ENCODE results near the gene TMEM98.
"Not testable (repeated sequence)": the region's sequence is repeated elsewhere in the genome, so short reads cannot be mapped to it uniquely, and the experiment has no call there.

TMEM98 gene

DNA sequence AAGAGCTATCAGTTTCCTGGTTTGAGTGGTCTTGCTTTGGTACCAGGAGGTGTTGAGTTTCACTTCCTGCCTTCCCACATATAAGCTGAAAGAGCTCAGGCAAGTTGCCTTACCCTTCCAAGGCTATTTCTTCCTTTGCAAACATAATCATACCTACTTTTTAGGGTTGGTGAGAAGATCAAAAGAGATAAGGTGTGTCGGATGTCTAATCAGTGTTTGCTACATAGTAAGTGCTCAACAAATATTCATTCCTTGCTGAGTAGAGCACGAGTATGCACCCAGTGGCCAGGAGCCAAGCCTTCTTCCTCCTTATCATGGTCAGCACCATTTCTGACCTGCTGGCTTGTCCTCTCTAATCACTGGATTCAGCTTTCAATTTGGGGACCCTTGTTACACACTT, 12.7 kb upstream of the TMEM98 start:
- DNase-seq (ENCODE audit: low read depth in 2 of 2) = no peak

- no peak for DNase-seq (ENCODE audit: low read depth in 2 of 2)
These were observed 11.8 kb upstream of the TMEM98 start for GRCh38 chr17:32916134-32916533.

- no peak for DNase-seq (ENCODE audit: low read depth in 2 of 2)
These were observed 10.9 kb upstream of the TMEM98 start for GRCh38 chr17:32917081-32917480.

GRCh38 chr17:32917842-32918241, 10.1 kb upstream of the TMEM98 start:
- DNase-seq (ENCODE audit: low read depth in 2 of 2) = no peak

- not testable (repeated sequence) for DNase-seq (ENCODE audit: low read depth in 2 of 2)
These were observed 8.1 kb upstream of the TMEM98 start for GRCh38 chr17:32919876-32920275.

DNA sequence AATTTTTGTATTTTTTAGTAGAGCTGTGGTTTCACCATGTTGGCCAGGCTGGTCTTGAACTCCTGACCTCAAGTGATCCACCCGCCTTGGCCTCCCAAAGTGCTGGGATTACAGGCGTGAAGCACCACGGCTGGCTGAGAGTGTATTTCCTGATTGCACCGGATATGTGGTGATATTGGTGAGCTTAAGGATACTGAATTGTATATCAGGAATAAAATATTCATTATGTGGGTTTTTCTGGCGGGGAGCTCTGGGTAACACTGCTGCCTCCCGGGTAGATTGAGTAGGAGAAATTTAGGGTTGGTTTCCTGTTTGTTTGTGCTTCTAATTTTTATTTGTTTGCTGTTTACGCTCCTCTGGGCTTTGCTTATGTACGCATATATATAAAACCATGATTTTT, 7.7 kb upstream of the TMEM98 start:
- no peak for DNase-seq (ENCODE audit: low read depth in 2 of 2)

- no peak for DNase-seq (ENCODE audit: low read depth in 2 of 2)
These were observed 6.9 kb upstream of the TMEM98 start for GRCh38 chr17:32921017-32921416.

- not testable (repeated sequence) for DNase-seq (ENCODE audit: low read depth in 2 of 2)
These were observed 4.0 kb upstream of the TMEM98 start for GRCh38 chr17:32923905-32924304.

DNA sequence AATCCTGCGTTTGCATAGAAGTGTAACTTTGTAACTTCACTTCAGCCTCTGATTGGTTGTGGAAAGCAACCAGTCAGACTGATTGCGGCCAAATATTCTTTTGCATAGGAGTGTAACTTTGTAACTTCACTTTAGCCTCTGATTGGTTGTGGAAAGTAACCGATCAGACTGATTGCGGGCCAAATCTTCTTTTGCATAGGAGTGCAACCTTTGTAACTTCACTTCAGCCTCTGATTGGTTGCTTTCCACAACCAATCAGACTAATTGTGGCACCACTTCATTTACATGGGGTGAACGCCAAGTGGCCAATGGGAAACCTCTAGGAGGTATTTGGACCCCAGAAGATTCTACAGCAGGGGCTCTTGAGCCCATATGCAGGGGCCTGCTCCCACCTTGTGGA, 1.8 kb upstream of the TMEM98 start:
- no peak for DNase-seq (ENCODE audit: low read depth in 2 of 2)

GRCh38 chr17:32926789-32927188, 1.2 kb upstream of the TMEM98 start:
- not testable (repeated sequence) for DNase-seq (ENCODE audit: low read depth in 2 of 2)

GRCh38 chr17:32927201-32927723, 691 bp upstream of the TMEM98 start:
- DNase-seq (ENCODE audit: low read depth in 2 of 2) = no peak

GRCh38 chr17:32928586-32929535, 908 bp downstream of the TMEM98 start:
- DNase-seq (ENCODE audit: low read depth in 2 of 2) = no peak

- no peak for DNase-seq (ENCODE audit: low read depth in 2 of 2)
These were observed 1.6 kb downstream of the TMEM98 start for GRCh38 chr17:32929588-32929987.

DNA sequence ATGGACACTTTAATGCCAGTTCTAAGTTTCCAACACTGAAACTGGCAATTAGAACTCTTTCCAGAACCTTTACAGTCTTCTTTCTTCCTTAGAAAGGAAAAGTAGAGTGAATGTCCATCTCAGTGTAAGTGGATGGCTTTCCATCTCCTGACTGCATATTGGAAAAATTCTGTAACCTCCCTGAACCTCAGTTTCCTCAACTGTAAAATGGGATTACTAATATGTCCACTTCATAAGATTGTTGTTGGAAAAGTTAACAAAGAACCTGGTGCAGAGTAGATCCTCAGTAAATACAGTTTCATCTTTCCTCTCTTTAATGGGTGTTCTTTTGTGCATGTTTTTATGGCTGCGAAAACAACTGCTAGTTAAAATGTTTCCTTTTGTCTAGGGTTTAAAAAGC, 2.6 kb downstream of the TMEM98 start:
- DNase-seq (ENCODE audit: low read depth in 2 of 2) = no peak

GRCh38 chr17:32931686-32932085, 3.7 kb downstream of the TMEM98 start:
- no peak for DNase-seq (ENCODE audit: low read depth in 2 of 2)

DNA sequence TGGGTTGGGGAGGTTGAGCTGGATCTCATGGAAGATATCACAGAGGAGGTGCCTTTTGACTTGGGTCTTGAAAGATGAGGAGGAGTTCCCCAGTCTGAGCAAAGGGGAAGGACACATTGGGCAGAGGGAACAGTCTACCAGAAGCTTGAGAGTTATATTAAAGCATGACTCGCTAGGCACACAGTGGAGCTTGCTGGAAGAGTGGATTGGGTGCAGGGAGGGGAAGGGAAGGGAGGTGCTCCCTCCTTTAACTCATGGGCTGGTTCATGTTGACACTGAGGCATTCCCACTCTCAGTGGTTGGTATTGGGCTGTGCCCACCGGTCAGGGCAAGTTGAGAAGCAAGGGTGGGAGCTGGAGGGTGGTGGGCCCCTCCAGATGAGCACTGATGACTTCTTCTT, 5.9 kb downstream of the TMEM98 start:
- no peak for DNase-seq (ENCODE audit: low read depth in 2 of 2)

DNA sequence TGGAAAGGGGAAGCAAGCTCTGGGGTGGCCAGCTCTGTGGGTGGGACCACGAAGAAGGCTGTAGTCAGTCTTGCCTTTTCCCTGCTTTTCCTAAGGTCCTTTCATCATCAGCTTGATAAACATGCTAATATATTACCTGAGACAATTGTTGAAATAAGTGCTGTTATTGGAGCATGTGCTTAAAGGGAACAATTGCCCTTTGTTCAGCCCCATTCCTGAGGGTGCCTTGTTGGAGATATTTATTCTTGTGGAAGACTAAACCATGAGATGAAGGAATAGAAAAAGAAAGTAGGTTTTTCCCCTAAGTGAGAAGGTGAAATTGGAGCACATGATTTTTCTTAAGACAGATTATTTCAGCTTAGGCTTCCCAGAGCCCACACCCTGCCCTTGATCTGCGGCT, 7.8 kb downstream of the TMEM98 start:
- no peak for DNase-seq (ENCODE audit: low read depth in 2 of 2)

DNA sequence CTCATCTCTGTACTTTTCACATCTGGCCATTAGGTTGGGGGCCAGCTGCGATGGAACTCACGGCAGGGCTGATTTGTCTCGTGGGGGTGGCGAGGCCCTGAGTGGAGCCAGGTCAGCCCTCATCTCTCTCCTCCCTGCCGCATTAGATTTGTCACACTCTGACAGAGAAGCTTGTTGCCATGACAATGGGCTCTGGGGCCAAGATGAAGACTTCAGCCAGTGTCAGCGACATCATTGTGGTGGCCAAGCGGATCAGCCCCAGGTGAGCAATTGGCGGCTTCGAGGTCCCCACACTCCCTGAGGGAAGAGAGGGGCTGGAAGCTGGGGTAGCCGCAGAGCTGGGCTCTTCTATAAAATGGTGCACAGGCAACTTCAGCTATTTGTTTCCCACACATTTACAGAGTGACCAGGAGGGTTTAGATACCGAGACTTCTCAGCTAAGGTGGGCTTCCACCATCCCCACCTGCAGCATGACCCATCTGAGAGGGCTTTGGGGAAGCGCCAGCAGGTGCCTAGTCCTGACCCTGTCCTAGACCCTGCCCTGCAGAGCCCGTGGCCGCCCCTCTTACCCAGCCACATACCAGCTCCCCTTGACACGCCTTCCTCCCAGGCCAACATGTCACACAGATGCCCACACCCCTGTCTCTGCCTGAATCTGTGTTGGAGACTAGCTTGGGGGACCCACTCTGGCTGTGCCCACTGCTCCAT, 8.4 kb downstream of the TMEM98 start:
- DNase-seq (ENCODE audit: low read depth in 2 of 2) = no peak

GRCh38 chr17:32936894-32937500, 9.0 kb downstream of the TMEM98 start:
- DNase-seq (ENCODE audit: low read depth in 2 of 2) = peak; percentile 38 to 44

DNA sequence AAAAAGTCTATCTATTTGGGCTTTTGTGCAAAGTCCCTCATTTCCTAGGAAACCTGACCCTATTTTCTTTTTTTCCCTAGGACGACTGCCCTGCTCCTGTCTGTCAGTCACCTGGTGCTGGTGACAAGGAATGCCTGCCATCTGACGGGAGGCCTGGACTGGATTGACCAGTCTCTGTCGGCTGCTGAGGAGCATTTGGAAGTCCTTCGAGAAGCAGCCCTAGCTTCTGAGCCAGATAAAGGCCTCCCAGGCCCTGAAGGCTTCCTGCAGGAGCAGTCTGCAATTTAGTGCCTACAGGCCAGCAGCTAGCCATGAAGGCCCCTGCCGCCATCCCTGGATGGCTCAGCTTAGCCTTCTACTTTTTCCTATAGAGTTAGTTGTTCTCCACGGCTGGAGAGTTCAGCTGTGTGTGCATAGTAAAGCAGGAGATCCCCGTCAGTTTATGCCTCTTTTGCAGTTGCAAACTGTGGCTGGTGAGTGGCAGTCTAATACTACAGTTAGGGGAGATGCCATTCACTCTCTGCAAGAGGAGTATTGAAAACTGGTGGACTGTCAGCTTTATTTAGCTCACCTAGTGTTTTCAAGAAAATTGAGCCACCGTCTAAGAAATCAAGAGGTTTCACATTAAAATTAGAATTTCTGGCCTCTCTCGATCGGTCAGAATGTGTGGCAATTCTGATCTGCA, 12.9 kb downstream of the TMEM98 start:
- no peak for DNase-seq (ENCODE audit: low read depth in 2 of 2)

DNA sequence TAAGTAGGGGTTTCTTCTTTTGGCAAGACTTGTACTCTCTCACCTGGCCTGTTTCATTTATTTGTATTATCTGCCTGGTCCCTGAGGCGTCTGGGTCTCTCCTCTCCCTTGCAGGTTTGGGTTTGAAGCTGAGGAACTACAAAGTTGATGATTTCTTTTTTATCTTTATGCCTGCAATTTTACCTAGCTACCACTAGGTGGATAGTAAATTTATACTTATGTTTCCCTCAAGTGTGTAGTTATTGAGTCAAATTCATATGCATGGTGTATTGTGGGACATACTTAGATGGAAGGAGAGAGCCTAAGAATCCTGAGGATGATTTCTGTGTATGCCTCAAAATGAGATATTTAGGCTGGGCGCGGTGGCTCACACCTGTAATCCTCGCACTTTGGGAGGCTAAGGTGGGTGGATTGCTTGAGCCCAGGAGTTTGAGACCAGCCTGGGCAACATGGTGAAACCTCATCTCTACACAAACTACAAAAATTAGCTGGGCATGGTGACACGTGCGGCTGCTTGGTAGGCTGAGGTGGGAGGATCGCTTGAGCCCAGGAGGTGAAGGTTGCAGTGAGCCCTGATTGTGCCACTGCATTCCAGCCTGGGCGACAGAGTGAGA, 13.6 kb downstream of the TMEM98 start:
- no peak for DNase-seq (ENCODE audit: low read depth in 2 of 2)
